NCI-H748 (cell line): ENCODE results near the gene TRIM40.

ENCODE experiments used
- DNase-seq: peaks from one replicate; lab custom pipeline; 2025; ENCODE audit not compliant: unreplicated experiment; lab: John Stamatoyannopoulos, UW

The TRIM40 gene

GRCh38 chr6:30135757-30136156 is at the start of gene TRIM40:
TRIM40 (plus strand) TSS chr6:30136140; CDS start chr6:30137037, 897 bp downstream.
- no peak for DNase-seq

GRCh38 chr6:30087876-30088275 is 48.1 kb upstream of the TRIM40 start:
- no peak for DNase-seq

- no peak for DNase-seq
These were observed 44.2 kb upstream of the TRIM40 start for GRCh38 chr6:30091577-30092381.

GRCh38 chr6:30092852-30093543 is 42.9 kb upstream of the TRIM40 start:
- no peak for DNase-seq

- no peak for DNase-seq
These were observed 41.8 kb upstream of the TRIM40 start for GRCh38 chr6:30093951-30094661.

GRCh38 chr6:30096829-30097228 is 39.1 kb upstream of the TRIM40 start:
- DNase-seq: no peak

- DNase-seq: no peak
These were observed 37.8 kb upstream of the TRIM40 start for GRCh38 chr6:30097902-30098768.

- no peak for DNase-seq
These were observed 35.8 kb upstream of the TRIM40 start for GRCh38 chr6:30100154-30100553.

GRCh38 chr6:30100585-30101443 is 35.1 kb upstream of the TRIM40 start:
- DNase-seq: peak; percentile 51

GRCh38 chr6:30101444-30102413 is 34.2 kb upstream of the TRIM40 start:
- DNase-seq: peak; percentile 92

GRCh38 chr6:30102414-30102969 is 33.4 kb upstream of the TRIM40 start:
- no peak for DNase-seq

GRCh38 chr6:30102970-30103871 is 32.7 kb upstream of the TRIM40 start:
- DNase-seq: peak; percentile 89

- no peak for DNase-seq
These were observed 32.1 kb upstream of the TRIM40 start for GRCh38 chr6:30103872-30104179.

GRCh38 chr6:30104661-30105060 is 31.3 kb upstream of the TRIM40 start:
- DNase-seq: no peak

- DNase-seq: peak; percentile 33
These were observed 24.6 kb upstream of the TRIM40 start for GRCh38 chr6:30111266-30111856.

GRCh38 chr6:30112402-30112994 is 23.4 kb upstream of the TRIM40 start:
- DNase-seq: no peak
